RWPE2 (cell line): ENCODE data around the gene PDE11A.

Experiments
- ATAC-seq: fragments of 200-7000 bp; cut with Tn5 transposase; 3 replicates; pipeline ENCODE4 v1.9.1; 2021; ENCODE audit warnings: low read depth
- DNase-seq: peaks from one replicate; pipeline ENCODE4 v3.0.0-alpha.2; 2020; ENCODE audit warnings: low spot score
- H3K27ac ChIP-seq: fragments of 450-650 bp; 2 replicates; pipeline ENCODE4 v1.5.1; 2017; ENCODE audit warnings: mild to moderate bottlenecking; ENCODE audit not compliant: poor library complexity, severe bottlenecking
- H3K27me3 ChIP-seq: fragments of 250-450 bp; sonication (Bioruptor Pico); 2 replicates; pipeline ENCODE4 v1.5.1; 2021; ENCODE audit warnings: mild to moderate bottlenecking, moderate library complexity; ENCODE audit not compliant: insufficient read depth, poor library complexity, severe bottlenecking
- H3K36me3 ChIP-seq: fragments of 250-450 bp; sonication (Bioruptor Pico); 2 replicates; pipeline ENCODE4 v1.5.1; 2020; ENCODE audit warnings: low read depth, mild to moderate bottlenecking, moderate library complexity
- H3K4me1 ChIP-seq: fragments of 250-450 bp; sonication (Bioruptor Pico); 2 replicates; pipeline ENCODE4 v1.5.1; 2021; ENCODE audit warnings: mild to moderate bottlenecking, moderate library complexity; ENCODE audit not compliant: insufficient read depth, poor library complexity, severe bottlenecking
- H3K4me3 ChIP-seq: fragments of 250-450 bp; sonication (Bioruptor Pico); 2 replicates; pipeline ENCODE4 v1.5.1; 2021; ENCODE audit warnings: mild to moderate bottlenecking, moderate library complexity; ENCODE audit not compliant: severe bottlenecking
- H3K9me3 ChIP-seq: fragments of 250-450 bp; sonication (Bioruptor Pico); 2 replicates; pipeline ENCODE4 v1.5.1; 2021; ENCODE audit warnings: mild to moderate bottlenecking, moderate library complexity; ENCODE audit not compliant: severe bottlenecking
- TF ChIP-seq, protein P1 (sequence below): fragments of 450-650 bp; IDR thresholded peaks from one replicate; pipeline ENCODE4 v1.5.1; 2017; ENCODE audit warnings: mild to moderate bottlenecking, moderate library complexity; ENCODE audit not compliant: poor library complexity, severe bottlenecking

Gene PDE11A

DNA sequence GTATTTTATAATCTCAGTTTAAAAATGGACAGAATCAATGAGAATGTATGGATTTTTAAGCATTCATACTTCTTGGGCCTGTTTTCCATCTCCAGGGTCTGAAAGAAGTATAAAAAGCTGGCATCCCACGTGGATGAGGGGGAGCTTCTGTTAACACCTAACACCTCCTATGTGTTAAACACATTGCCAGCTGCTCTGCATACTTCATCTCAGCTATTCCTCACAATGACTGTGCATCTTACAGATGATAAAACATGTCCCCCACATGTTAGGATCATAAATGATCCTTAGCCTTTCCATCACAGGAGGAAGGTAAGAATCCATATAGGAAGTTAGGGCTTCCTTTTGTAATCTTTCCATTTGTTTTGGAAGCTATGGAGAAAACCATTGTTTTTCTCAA lies 440.9 kb downstream of the PDE11A start:
- ATAC-seq: no peak
- no peaks in the 10 kb centered on the region for H3K4me1 ChIP-seq

GRCh38 chr2:177629357-177630024 lies 443.1 kb downstream of the PDE11A start:
- no peak for ATAC-seq
- no peak overlapping the region for H3K4me3 ChIP-seq
- TF ChIP-seq, protein P1, sequence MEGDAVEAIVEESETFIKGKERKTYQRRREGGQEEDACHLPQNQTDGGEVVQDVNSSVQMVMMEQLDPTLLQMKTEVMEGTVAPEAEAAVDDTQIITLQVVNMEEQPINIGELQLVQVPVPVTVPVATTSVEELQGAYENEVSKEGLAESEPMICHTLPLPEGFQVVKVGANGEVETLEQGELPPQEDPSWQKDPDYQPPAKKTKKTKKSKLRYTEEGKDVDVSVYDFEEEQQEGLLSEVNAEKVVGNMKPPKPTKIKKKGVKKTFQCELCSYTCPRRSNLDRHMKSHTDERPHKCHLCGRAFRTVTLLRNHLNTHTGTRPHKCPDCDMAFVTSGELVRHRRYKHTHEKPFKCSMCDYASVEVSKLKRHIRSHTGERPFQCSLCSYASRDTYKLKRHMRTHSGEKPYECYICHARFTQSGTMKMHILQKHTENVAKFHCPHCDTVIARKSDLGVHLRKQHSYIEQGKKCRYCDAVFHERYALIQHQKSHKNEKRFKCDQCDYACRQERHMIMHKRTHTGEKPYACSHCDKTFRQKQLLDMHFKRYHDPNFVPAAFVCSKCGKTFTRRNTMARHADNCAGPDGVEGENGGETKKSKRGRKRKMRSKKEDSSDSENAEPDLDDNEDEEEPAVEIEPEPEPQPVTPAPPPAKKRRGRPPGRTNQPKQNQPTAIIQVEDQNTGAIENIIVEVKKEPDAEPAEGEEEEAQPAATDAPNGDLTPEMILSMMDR: no peak

More for the DNA sequence above, 440.9 kb downstream of the PDE11A start:
- Histone ChIP-seq H3K4me3 (no peak overlapping the region), H3K27ac (no peak overlapping the region), H3K36me3 (no peaks in the 10 kb centered on the region), H3K27me3 (no peaks in the 10 kb centered on the region), H3K9me3 (no peaks in the 10 kb centered on the region)
- DNase-seq: no peak
- TF ChIP-seq, protein P1: no peak

DNA sequence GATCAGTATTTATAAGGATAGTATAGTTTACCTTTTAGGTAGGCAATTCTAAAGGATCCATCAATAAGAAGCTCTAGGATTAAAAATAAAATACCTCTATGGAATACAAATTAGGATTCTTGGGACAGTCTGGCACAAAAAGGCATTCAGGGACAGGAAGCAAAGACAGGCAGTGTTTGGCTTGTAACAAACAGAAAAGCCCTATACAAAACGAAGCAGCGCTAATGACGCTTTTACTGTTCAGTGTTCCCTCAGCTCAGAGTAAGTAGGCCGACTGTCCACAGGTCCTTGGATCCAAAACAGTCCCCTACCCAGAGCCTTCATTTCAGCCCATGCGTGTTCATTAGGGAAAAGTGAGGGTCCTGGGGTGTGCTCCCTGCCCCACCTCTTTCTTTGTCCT lies 443.7 kb downstream of the PDE11A start:
- no peaks in the 10 kb centered on the region for H3K4me1 ChIP-seq
- H3K36me3 ChIP-seq: no peaks in the 10 kb centered on the region
- TF ChIP-seq, protein P1: no peak
- no peaks in the 10 kb centered on the region for H3K27me3 ChIP-seq
- no peak for ATAC-seq
- DNase-seq: no peak
- H3K4me3 ChIP-seq: no peak overlapping the region
- no peak overlapping the region for H3K27ac ChIP-seq
- H3K9me3 ChIP-seq: no peaks in the 10 kb centered on the region

More at GRCh38 chr2:177629357-177630024, 443.1 kb downstream of the PDE11A start:
- Histone ChIP-seq H3K27ac (no peak overlapping the region), H3K36me3 (no peaks in the 10 kb centered on the region), H3K27me3 (no peaks in the 10 kb centered on the region), H3K4me1 (no peaks in the 10 kb centered on the region), H3K9me3 (no peaks in the 10 kb centered on the region)
- DNase-seq: no peak

GRCh38 chr2:177625744-177626650 lies 446.6 kb downstream of the PDE11A start:
- H3K27me3 ChIP-seq: no peaks in the 10 kb centered on the region
- ATAC-seq (peak; percentile 46; the same call in 2 of the 3 replicates), DNase-seq (no peak)
- H3K36me3 ChIP-seq: no peaks in the 10 kb centered on the region
- no peak overlapping the region for H3K27ac ChIP-seq
- no peaks in the 10 kb centered on the region for H3K4me1 ChIP-seq
- TF ChIP-seq, protein P1: no peak
- H3K4me3 ChIP-seq: no peak overlapping the region
- H3K9me3 ChIP-seq: no peaks in the 10 kb centered on the region
